Astrocyte of the hippocampus (primary cell): ENCODE results near the gene CDH1.

ENCODE experiments used
- DNase-seq: peaks from one replicate; pipeline ENCODE4 v3.0.0; 2011; ENCODE audit warnings: low read depth, low spot score

Gene CDH1

DNA sequence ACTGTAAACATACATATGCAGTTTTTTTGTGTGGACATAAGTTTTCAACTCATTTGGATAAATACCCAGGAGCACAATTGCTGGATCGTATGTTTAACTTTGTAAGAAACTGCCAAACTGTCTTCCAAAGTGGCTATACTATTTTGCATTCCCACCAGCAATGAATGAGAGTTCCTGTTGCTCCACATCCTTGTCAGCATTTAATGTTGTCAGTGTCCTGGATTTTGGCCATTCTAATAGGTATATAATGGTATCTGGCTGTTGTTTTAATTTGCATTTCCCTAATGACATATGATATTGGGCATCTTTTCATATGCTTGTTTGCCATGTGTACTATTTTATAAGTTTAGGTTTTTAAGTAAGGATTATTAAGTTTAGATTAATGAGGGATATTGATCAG, 120.4 kb downstream of the CDH1 start:
- no peak for DNase-seq

GRCh38 chr16:68859828-68860227, 122.7 kb downstream of the CDH1 start:
- no peak for DNase-seq

GRCh38 chr16:68860978-68861892, 124.1 kb downstream of the CDH1 start:
- DNase-seq = no peak

DNA sequence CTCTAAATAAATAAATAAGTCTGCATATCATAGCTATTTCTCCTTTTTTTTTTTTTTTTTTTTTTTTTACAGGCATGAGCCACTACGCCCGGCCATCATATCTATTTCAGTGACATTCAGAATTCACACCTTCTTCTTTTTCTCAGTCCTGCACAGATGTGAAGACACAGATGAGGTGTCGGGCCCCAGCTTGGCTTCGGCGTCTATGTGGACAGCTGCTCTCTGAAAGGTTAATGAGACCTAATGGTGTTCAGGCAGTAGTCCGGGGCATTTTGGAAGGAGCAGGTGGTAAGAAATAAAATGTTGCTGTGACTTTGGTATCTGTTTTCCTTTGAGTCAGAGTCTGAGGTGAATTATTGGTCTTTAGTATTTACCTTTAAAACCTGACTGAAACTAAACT, 129.8 kb downstream of the CDH1 start:
- DNase-seq = no peak

GRCh38 chr16:68869492-68870088, 132.5 kb downstream of the CDH1 start:
- no peak for DNase-seq

GRCh38 chr16:68873635-68874471, 136.8 kb downstream of the CDH1 start:
- DNase-seq = no peak

DNA sequence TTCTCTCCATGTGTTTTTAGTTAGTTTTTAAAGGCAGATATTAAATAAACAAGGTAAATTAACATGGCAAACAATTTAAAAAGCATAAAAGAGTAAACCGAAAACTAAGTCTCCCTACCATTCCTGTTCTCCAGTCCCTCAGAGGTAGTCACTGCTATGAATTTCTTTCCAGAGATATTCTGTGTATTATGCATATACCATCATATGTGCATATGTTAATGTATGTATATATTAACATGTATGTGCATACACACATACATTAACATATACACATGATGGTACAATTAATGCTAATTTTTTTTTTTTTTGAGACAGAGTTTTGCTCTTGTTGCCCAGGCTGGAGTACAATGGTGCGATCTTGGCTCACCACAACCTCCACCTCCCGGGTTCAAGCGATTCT, 138.8 kb downstream of the CDH1 start:
- DNase-seq = no peak

GRCh38 chr16:68883685-68884084, 146.6 kb downstream of the CDH1 start:
- DNase-seq = no peak

DNA sequence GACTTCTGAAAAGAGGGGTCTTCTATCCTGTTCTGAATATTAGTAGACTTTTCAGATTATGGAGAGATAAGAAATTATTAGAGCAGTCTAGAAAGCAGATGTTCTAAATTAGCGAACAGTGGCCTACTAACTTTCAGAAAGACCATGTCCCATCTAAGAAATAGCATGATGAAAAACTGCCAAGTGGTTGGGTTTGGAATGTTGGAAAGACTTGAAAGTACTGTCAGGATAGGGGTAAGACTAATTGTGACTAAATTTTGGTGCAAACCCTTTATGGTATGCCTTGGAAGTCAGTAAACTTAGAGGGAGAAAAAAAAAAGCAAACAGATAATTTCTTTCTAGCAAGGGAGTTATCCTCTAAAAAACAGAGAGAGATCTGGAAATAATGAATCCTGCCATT, 147.3 kb downstream of the CDH1 start:
- peak; percentile 50 for DNase-seq
